HCT116 (cell line): Measurements from ENCODE around the gene ADM2. TPM values are rescaled to one million over a fixed set of nuclear protein-coding genes. Genes with fewer than 3 reads are reported as not detected.
A peak's percentile ranks its signal among the peaks of the same experiment; 100 is the strongest.

ENCODE experiments used
- ATAC-seq: fragments of 200-7000 bp; cut with Tn5 transposase; 2 replicates; pipeline ENCODE4 v1.9.1; 2020; ENCODE audit warnings: mild to moderate bottlenecking, moderate library complexity
- BruUV-seq: library from RNA; stranded (reverse); fragments of 400-500 nt; replicated peaks from 2 replicates; lab custom pipeline; 2021; lab: Mats Ljungman, UMichigan
- CTCF ChIA-PET: fragments of 300-600 bp; sonication (Branson Sonifier 250); formaldehyde crosslinking; loops from one replicate; lab custom pipeline; 2021; ENCODE audit warnings: antibody characterized with exemption; lab: Charles Lee
- POLR2A ChIA-PET: fragments of 300-600, 350-600 bp; sonication (Branson Sonifier 250); formaldehyde crosslinking; loops from one replicate; lab custom pipeline; 2021; ENCODE audit warnings: antibody characterized with exemption; lab: Charles Lee
- RAD21 ChIA-PET, 2 experiments: fragments of 300-600 bp; sonication (Branson Sonifier 250); formaldehyde crosslinking; loops; one replicate each; lab custom pipeline; 2023; ENCODE audit warnings: low total read pairs in 2 of 2; ENCODE audit not compliant: uncharacterized antibody in 2 of 2, unreplicated experiment in 2 of 2, low non-redundant PET in 1 of 2; lab: Charles Lee
- DNase-seq: peaks from one replicate; pipeline ENCODE4 v3.0.0-alpha.2; 2010; ENCODE audit warnings: low read depth, low spot score
- H2AFZ ChIP-seq: fragments of 200-600 bp; shearing (Covaris generic), sonication (generic); 2 replicates; pipeline ENCODE4 v1.6.1; 2017; ENCODE audit warnings: low read depth, mixed run types, mixed read lengths, antibody characterized with exemption, low read length; ENCODE audit not compliant: poor library complexity, severe bottlenecking
- H3K27ac ChIP-seq: 2 replicates; pipeline ENCODE4 v1.5.1; 2012; ENCODE audit warnings: low read depth, low read length
- H3K27me3 ChIP-seq: fragments of 200-600 bp; sonication (generic); 2 replicates; pipeline ENCODE4 v1.6.1; 2016; ENCODE audit warnings: mixed run types, low read length, mixed read lengths; ENCODE audit not compliant: insufficient read depth
- H3K36me3 ChIP-seq, 2 experiments: fragments of 200-500 bp in 1 of 2; fragments of 200-600 bp in 1 of 2; sonication (Bioruptor generic) in 1 of 2; sonication (generic) in 1 of 2; 2 replicates each; pipeline versions ENCODE4 v1.5.1 to v1.6.1; 2014 to 2016; ENCODE audit warnings: low read length in 2 of 2, inconsistent platforms in 1 of 2, mixed read lengths in 1 of 2, mixed run types in 1 of 2; ENCODE audit not compliant: insufficient read depth in 2 of 2, control insufficient read depth in 1 of 2
- H3K4me1 ChIP-seq, 2 experiments: fragments of 200-600 bp in 1 of 2; sonication (generic) in 1 of 2; 2 replicates each; pipeline versions ENCODE4 v1.5.1 to v1.6.1; 2012 to 2017; ENCODE audit warnings: low read length in 2 of 2, inconsistent platforms in 1 of 2, mild to moderate bottlenecking in 1 of 2, mixed read lengths in 1 of 2, mixed run types in 1 of 2, moderate library complexity in 1 of 2; ENCODE audit not compliant: insufficient read depth in 2 of 2, control insufficient read depth in 1 of 2
- H3K4me2 ChIP-seq: fragments of 200-600 bp; sonication (generic); 2 replicates; pipeline ENCODE4 v1.6.1; 2017; ENCODE audit warnings: mixed run types, low read length, mixed read lengths
- H3K4me3 ChIP-seq, 2 experiments: fragments of 200-600 bp in 1 of 2; sonication (generic) in 1 of 2; replicated peaks in 1 of 2; 2 replicates each; pipeline ENCODE4 v1.5.1; 2011 to 2016; ENCODE audit warnings: low read length in 2 of 2, control low read depth in 1 of 2, low read depth in 1 of 2, mild to moderate bottlenecking in 1 of 2, mixed read lengths in 1 of 2, mixed run types in 1 of 2
- H3K79me2 ChIP-seq: fragments of 200-600 bp; sonication (generic); 2 replicates; pipeline ENCODE4 v1.6.1; 2017; ENCODE audit warnings: mild to moderate bottlenecking, mixed run types, low read length, moderate library complexity, mixed read lengths; ENCODE audit not compliant: insufficient read depth
- H3K9ac ChIP-seq: fragments of 200-600 bp; sonication (generic); 2 replicates; pipeline ENCODE4 v1.6.1; 2016; ENCODE audit warnings: low read length, mixed read lengths
- H3K9me2 ChIP-seq: fragments of 200-600 bp; sonication (generic), shearing (Covaris generic); 2 replicates; pipeline ENCODE4 v1.6.1; 2017; ENCODE audit warnings: mixed run types, mild to moderate bottlenecking, moderate library complexity; ENCODE audit not compliant: insufficient read depth
- H3K9me3 ChIP-seq, 2 experiments: fragments of 200-500 bp in 1 of 2; fragments of 200-600 bp in 1 of 2; sonication (Bioruptor generic) in 1 of 2; sonication (generic) in 1 of 2; 2 replicates each; pipeline ENCODE4 v1.6.1; 2014 to 2017; ENCODE audit warnings: low read length in 2 of 2, mixed read lengths in 2 of 2, inconsistent platforms in 1 of 2, low read depth in 1 of 2, mild to moderate bottlenecking in 1 of 2, mixed run types in 1 of 2, moderate library complexity in 1 of 2; ENCODE audit not compliant: control insufficient read depth in 1 of 2, insufficient read depth in 1 of 2
- H4K20me1 ChIP-seq: fragments of 200-600 bp; sonication (generic), shearing (Covaris generic); 2 replicates; pipeline ENCODE4 v1.6.1; 2017; ENCODE audit warnings: mixed run types, mild to moderate bottlenecking, moderate library complexity; ENCODE audit not compliant: insufficient read depth
- CEBPB ChIP-seq: IDR thresholded peaks from 2 replicates; pipeline ENCODE4 v1.6.1; 2012; ENCODE audit warnings: low read depth
- CTCF ChIP-seq, 3 experiments: fragments of 200-600 bp in 1 of 3; sonication (generic) in 1 of 3; IDR thresholded peaks in 2 of 3; conservative IDR thresholded peaks in 1 of 3; 2 replicates each; pipeline ENCODE4 v1.5.1; 2012 to 2017; ENCODE audit warnings: low read depth in 2 of 3, low read length in 2 of 3, antibody characterized with exemption in 1 of 3, borderline replicate concordance in 1 of 3, control low read depth in 1 of 3, mild to moderate bottlenecking in 1 of 3, mixed read lengths in 1 of 3, mixed run types in 1 of 3, moderate library complexity in 1 of 3; ENCODE audit not compliant: insufficient read depth in 1 of 3
- ELF1 ChIP-seq: IDR thresholded peaks from 2 replicates; pipeline ENCODE4 v1.6.1; 2012; ENCODE audit warnings: low read depth, borderline replicate concordance
- EZH2 ChIP-seq: fragments of 200-600 bp; sonication (generic); IDR thresholded peaks from 2 replicates; pipeline ENCODE4 v1.6.1; 2017; ENCODE audit warnings: antibody characterized with exemption, mixed run types
- EZH2phosphoT487 ChIP-seq: fragments of 200-600 bp; IDR thresholded peaks from 2 replicates; pipeline ENCODE4 v1.6.1; 2018; ENCODE audit warnings: antibody characterized with exemption, borderline replicate concordance
- JUND ChIP-seq: IDR thresholded peaks from 2 replicates; pipeline ENCODE4 v1.6.1; 2012
- POLR2AphosphoS5 ChIP-seq: IDR thresholded peaks from 2 replicates; pipeline ENCODE4 v1.6.1; 2011; ENCODE audit warnings: mild to moderate bottlenecking, low read depth, low read length, moderate library complexity
- REST ChIP-seq: IDR thresholded peaks from 2 replicates; pipeline ENCODE4 v1.6.1; 2012; ENCODE audit warnings: low read depth
- TCF7L2 ChIP-seq: IDR thresholded peaks from 2 replicates; pipeline ENCODE4 v1.7.0; 2011; ENCODE audit warnings: borderline replicate concordance, inconsistent platforms; ENCODE audit not compliant: insufficient read depth, insufficient read length; ENCODE audit errors: extremely low read depth
- YY1 ChIP-seq: IDR thresholded peaks from 2 replicates; pipeline ENCODE4 v1.6.1; 2011; ENCODE audit warnings: low read length, low read depth, moderate library complexity, mild to moderate bottlenecking; ENCODE audit not compliant: insufficient replicate concordance; ENCODE audit errors: extremely low read depth
- ZNF274 ChIP-seq: fragments of 200-500 bp; sonication (Bioruptor generic); IDR thresholded peaks from 2 replicates; pipeline ENCODE4 v1.6.1; 2014; ENCODE audit warnings: mild to moderate bottlenecking, low read depth, low read length, inconsistent platforms
- intact Hi-C: fragments of 100-400 bp; cut with micrococcal nuclease; formaldehyde crosslinking; loops from 2 replicates; pipeline ENCODE4 v1.10.0; 2022
- total RNA-seq: library from RNA; stranded (reverse); gene quantifications from one replicate; pipeline ENCODE4 v1.2.1, GENCODE V29; 2021; ENCODE audit not compliant: unreplicated experiment
- TF ChIP-seq, protein P1 (sequence below): IDR thresholded peaks from 2 replicates; pipeline ENCODE4 v1.6.1; 2012
- TF ChIP-seq, protein P2 (sequence below): IDR thresholded peaks from 2 replicates; pipeline ENCODE4 v1.6.1; 2011; ENCODE audit warnings: mild to moderate bottlenecking, low read length, moderate library complexity; ENCODE audit not compliant: insufficient replicate concordance; ENCODE audit errors: extremely low read depth
- TF ChIP-seq, protein P3 (sequence below): IDR thresholded peaks from 2 replicates; pipeline ENCODE4 v1.6.1; 2012

ADM2 gene
- total RNA-seq, 1 experiment from 2014 or later = 12.8 TPM

- DNase-seq (no peak), ATAC-seq (no peak)
- Histone ChIP-seq H3K27me3 (no peaks in the 10 kb centered on the region), H3K4me1 (peaks cover 13 to 38% of the 10 kb centered on the region in 2 experiments; a peak in 3 of 4 replicates), H3K9ac (no peak overlapping the region), H3K4me3 (no peak overlapping the region), H3K36me3 (peaks cover 0 to 24% of the 10 kb centered on the region in 2 experiments; a peak in 2 of 4 replicates), H3K4me2 (no peak overlapping the region), H3K27ac (no peak overlapping the region; the same call in 1 of the 2 replicates), H3K9me2 (no peaks in the 10 kb centered on the region), H4K20me1 (no peaks in the 10 kb centered on the region), H2AFZ (no peak overlapping the region), H3K79me2 (peaks cover 25% of the 10 kb centered on the region), H3K9me3 (no peaks in the 10 kb centered on the region)
- ChIA-PET RAD21 (no interaction called here), CTCF (no interaction called here), POLR2A (no interaction called here)
- intact Hi-C loops = no loop called here
- BruUV-seq = TSS peak; percentile 32
- TF ChIP-seq, protein P1, sequence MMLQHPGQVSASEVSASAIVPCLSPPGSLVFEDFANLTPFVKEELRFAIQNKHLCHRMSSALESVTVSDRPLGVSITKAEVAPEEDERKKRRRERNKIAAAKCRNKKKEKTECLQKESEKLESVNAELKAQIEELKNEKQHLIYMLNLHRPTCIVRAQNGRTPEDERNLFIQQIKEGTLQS = no peak
- TF ChIP-seq, protein P2, sequence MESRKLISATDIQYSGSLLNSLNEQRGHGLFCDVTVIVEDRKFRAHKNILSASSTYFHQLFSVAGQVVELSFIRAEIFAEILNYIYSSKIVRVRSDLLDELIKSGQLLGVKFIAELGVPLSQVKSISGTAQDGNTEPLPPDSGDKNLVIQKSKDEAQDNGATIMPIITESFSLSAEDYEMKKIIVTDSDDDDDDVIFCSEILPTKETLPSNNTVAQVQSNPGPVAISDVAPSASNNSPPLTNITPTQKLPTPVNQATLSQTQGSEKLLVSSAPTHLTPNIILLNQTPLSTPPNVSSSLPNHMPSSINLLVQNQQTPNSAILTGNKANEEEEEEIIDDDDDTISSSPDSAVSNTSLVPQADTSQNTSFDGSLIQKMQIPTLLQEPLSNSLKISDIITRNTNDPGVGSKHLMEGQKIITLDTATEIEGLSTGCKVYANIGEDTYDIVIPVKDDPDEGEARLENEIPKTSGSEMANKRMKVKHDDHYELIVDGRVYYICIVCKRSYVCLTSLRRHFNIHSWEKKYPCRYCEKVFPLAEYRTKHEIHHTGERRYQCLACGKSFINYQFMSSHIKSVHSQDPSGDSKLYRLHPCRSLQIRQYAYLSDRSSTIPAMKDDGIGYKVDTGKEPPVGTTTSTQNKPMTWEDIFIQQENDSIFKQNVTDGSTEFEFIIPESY = no peak
- TF ChIP-seq, protein P3, sequence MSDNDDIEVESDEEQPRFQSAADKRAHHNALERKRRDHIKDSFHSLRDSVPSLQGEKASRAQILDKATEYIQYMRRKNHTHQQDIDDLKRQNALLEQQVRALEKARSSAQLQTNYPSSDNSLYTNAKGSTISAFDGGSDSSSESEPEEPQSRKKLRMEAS = no peak
- TF ChIP-seq REST = no peak
- TF ChIP-seq CTCF (IDR thresholded peaks at IDR 0.05 in 2 of 3, conservative IDR thresholded peaks at IDR 0.05 in 1 of 3; ENCODE audit: borderline replicate concordance in 1 of 3, insufficient read depth in 1 of 3, low read depth in 2 of 3, low read length in 2 of 3) = no peak
- TF ChIP-seq ELF1 = no peak
- TF ChIP-seq CEBPB = no peak
- no peak for TF ChIP-seq EZH2
- TF ChIP-seq JUND = no peak
- no peak for TF ChIP-seq YY1
- no peak for TF ChIP-seq ZNF274
- no peak for TF ChIP-seq POLR2AphosphoS5
- TF ChIP-seq EZH2phosphoT487 = no peak
- TF ChIP-seq TCF7L2 = no peak
Measured at GRCh38 chr22:50522806-50523438, 41.6 kb downstream of the ADM2 start.
